ENCODE data around the gene MYO15B.

GRCh38 chr17:75575197-75575596, 12.4 kb upstream of the MYO15B start:
- TF ChIP-seq EZH2 (IDR thresholded peaks at IDR 0.05; ENCODE audit: insufficient read depth, poor library complexity, severe bottlenecking) (no peak), EZH2phosphoT487 (IDR thresholded peaks at IDR 0.05; ENCODE audit: insufficient read depth, low read depth) (no peak)
